KOPT-K1 (cell line): ENCODE results near the gene SLC43A3.

Source experiments
- H3K27ac ChIP-seq: fragments of 200-600 bp; sonication (generic); 2 replicates; pipeline ENCODE4 v1.5.1; 2016; ENCODE audit warnings: antibody characterized with exemption, mild to moderate bottlenecking, low read depth, low read length; ENCODE audit not compliant: poor library complexity, severe bottlenecking
- H3K36me3 ChIP-seq: fragments of 200-600 bp; sonication (generic); 2 replicates; pipeline ENCODE4 v1.5.1; 2017; ENCODE audit warnings: antibody characterized with exemption, mild to moderate bottlenecking, low read length, moderate library complexity; ENCODE audit not compliant: insufficient read depth
- H3K9me3 ChIP-seq: fragments of 200-600 bp; sonication (generic); 2 replicates; pipeline ENCODE4 v1.5.1; 2017; ENCODE audit warnings: antibody characterized with exemption, low read length, mild to moderate bottlenecking; ENCODE audit not compliant: insufficient read depth, poor library complexity, severe bottlenecking

Gene SLC43A3

GRCh38 chr11:57394203-57394965, 32.5 kb downstream of the SLC43A3 start:
- Histone ChIP-seq H3K36me3 (no peaks in the 10 kb centered on the region), H3K27ac (no peak overlapping the region), H3K9me3 (no peaks in the 10 kb centered on the region)

DNA sequence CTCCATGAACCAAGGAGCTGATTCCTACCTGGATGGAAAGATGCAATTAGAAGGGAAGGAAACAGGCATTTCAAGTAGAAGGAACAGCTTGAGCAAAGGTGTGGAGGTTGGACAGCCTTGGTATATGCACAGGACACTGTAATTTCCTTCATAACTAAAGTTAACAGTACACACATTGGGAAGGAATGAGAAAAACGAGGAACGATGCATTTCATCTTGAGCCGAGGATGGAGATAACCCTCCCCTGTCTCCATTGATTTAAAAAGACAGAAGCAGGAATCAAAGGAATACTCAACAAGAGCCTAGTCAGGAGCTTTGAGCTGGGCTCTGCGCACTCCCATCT, 34.2 kb downstream of the SLC43A3 start:
- Histone ChIP-seq H3K27ac (no peak overlapping the region), H3K9me3 (no peaks in the 10 kb centered on the region), H3K36me3 (no peaks in the 10 kb centered on the region)

- no peaks in the 10 kb centered on the region for H3K36me3 ChIP-seq
- no peaks in the 10 kb centered on the region for H3K9me3 ChIP-seq
- H3K27ac ChIP-seq = no peak overlapping the region
Observed at GRCh38 chr11:57392066-57392762, 34.7 kb downstream of the SLC43A3 start.

DNA sequence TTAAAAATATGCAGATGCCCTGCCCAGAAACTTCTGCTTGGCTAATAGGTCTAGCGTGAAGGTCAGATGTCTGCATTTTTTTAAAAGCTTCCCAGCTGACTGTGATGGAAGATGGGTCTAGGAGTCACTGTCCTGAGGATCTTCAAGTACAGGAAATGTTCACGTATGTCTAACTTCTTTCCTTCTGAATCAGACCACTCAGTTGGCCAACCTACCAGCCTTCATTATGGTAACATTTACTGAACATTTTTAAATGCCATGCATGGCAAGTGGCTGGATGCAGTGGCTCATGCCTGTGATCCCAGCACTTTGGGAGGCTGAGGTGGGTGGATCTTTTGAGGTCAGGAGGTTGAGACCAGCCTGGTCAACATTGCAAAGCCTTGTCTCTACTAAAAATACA, 35.4 kb downstream of the SLC43A3 start:
- no peak overlapping the region for H3K27ac ChIP-seq
- H3K9me3 ChIP-seq = no peaks in the 10 kb centered on the region
- no peaks in the 10 kb centered on the region for H3K36me3 ChIP-seq

DNA sequence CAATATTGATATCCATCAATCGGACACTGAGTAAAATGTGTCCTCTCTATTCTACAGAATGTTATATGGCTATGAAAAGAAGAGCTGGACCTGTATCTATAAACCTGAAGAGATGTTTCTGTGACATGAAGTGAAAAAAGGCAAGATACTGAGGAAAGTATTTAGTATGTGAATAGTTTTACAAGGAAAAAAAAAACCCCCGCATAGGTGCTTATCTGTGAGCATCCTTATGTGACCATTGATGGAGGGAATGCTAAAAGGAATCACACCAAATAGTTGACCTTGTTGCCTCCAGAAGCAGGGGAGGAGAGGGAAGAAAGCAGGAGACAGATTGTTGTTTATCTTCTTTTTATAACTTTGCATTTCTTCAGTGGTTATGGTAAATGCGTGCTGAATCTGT, 35.8 kb downstream of the SLC43A3 start:
- Histone ChIP-seq H3K9me3 (no peaks in the 10 kb centered on the region), H3K36me3 (no peaks in the 10 kb centered on the region), H3K27ac (no peak overlapping the region)

DNA sequence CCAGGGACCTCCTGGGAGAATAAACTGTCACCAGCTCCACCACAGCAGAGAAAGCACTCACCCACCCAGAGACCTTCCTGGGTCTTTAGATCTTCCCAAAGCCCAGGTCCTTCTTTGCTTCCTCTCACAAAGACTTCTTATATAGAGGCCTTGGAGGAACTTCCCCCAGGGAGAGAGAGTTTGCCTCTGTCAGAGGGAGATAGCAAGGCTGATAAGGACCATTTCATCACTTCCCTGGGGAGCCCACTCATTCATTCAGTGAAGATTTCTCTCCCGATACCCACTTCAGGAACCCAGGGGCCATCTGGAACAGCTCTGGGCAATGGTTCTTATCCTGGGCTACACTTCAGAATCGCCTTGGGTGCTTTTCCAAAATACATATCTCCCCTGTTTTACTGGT, 36.4 kb downstream of the SLC43A3 start, which contains the start of gene PRG2:
Gene PRG2, minus strand, starts transcription at position 116 of the 400 bp plus-strand sequence. CDS start 706 bp downstream, outside the sequence.
- Histone ChIP-seq H3K9me3 (no peaks in the 10 kb centered on the region), H3K27ac (no peak within 1 kb of the TSS), H3K36me3 (no peaks in the 10 kb centered on the region)

GRCh38 chr11:57387289-57388030, 39.5 kb downstream of the SLC43A3 start:
- no peak overlapping the region for H3K27ac ChIP-seq
- no peaks in the 10 kb centered on the region for H3K9me3 ChIP-seq
- no peaks in the 10 kb centered on the region for H3K36me3 ChIP-seq

DNA sequence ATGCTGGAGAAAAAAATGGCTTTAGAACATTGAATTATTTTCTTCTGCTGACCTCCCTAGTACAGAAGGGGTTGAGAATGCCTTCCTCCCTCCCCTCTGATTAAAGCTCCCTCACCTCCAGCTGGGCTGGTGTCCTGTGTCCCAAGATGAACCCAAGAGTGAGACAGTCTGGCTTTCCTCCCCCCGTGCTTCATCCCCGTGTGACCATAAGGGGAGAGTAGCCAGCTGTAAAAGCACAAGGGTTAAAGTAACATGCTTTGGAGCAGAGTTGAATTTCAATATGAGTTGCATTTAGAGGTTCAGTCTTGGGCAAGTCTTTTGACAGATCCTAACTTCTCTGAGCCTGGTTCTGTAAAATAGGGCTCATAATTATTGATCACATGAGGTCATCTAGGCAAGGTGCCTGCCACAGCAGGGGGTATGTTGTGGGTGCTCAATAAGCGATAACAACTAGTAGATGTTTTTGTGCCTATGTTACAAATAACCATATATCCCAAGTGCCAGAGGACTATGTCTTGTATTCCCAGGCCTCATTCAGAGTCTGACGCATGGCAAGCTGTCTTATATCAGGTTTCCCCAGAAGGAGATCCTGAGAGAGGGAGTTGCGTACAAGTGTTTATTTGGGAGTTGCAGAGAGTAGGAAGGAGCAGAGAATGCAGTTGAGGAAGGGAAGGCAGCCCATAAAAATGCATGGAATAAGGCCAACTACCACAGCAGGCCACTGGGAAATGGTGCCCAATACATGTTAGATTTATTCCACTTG, 40.6 kb downstream of the SLC43A3 start:
- H3K9me3 ChIP-seq = no peaks in the 10 kb centered on the region
- H3K36me3 ChIP-seq = no peaks in the 10 kb centered on the region
- H3K27ac ChIP-seq = no peak overlapping the region

DNA sequence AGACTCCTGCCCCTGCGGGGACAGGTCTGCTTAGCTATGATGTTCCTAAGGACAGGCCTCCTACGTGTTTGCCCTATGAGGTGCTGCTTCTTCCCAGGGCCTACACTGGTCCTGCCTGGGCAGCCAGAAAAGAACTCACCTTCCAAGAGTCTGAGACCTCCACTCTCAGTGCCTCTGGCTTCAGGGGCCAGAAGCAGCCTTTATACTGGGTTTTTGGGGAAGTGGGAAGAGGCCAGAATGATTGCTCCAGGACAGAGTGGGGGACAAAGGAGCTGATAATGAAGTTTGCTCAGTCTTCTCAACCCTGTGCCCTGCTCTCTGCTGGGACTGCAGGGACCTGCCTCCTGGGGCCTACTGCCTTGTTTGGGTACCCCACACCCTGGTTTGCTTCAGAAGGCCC, 45.9 kb downstream of the SLC43A3 start, which contains the start of gene PRG3:
Gene PRG3, minus strand, starts transcription at position 176 of the 400 bp plus-strand sequence. CDS start 442 bp downstream, outside the sequence.
- no peaks in the 10 kb centered on the region for H3K36me3 ChIP-seq
- no peak within 1 kb of the TSS for H3K27ac ChIP-seq
- H3K9me3 ChIP-seq = no peaks in the 10 kb centered on the region

DNA sequence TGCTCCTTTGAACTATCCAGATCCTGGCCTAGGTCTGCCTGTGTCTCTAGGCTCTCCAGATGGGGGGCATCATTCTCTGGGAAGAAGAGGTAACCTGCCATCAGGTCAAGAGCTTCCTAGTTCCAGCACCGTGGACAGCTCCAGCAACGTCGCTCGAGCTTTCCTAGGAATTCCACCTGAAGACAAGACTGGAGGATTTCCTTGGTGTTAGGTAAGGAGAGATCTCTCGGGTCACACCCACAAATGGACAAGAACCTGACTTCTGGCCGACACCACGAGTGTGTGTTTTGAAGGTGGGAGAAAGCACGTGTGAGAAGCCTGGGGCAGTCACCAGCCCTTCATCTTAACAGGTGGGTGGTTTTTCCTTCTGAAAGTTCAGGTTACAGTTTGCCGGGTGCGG, 47.2 kb downstream of the SLC43A3 start:
- no peak overlapping the region for H3K27ac ChIP-seq
- no peaks in the 10 kb centered on the region for H3K36me3 ChIP-seq
- no peaks in the 10 kb centered on the region for H3K9me3 ChIP-seq

GRCh38 chr11:57378186-57378585, 48.7 kb downstream of the SLC43A3 start:
- Histone ChIP-seq H3K9me3 (no peaks in the 10 kb centered on the region), H3K27ac (no peak overlapping the region), H3K36me3 (no peaks in the 10 kb centered on the region)

DNA sequence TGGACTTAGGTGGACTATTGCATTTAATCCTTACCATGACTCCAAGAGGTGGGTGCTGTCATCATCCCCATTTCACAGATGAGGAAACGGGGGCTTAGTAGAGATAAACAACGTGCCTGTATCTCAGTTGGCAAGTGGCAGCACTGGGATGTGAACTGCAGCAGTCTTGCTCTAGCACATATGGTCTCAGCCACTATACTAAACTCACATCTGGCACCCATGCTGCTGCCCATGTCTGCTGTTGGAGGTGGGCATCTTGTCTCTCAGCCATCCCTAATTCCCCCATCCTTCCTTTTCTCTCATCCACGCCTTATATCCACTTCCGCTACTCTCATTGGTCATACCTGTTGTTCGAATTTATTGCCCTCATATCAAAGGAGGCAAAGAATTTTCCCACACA, 49.8 kb downstream of the SLC43A3 start:
- H3K9me3 ChIP-seq = no peaks in the 10 kb centered on the region

GRCh38 chr11:57376095-57377090, 50.5 kb downstream of the SLC43A3 start:
- no peaks in the 10 kb centered on the region for H3K36me3 ChIP-seq

More for the DNA sequence above, 49.8 kb downstream of the SLC43A3 start:
- Histone ChIP-seq H3K27ac (no peak overlapping the region), H3K36me3 (no peaks in the 10 kb centered on the region)

GRCh38 chr11:57375490-57375889, 51.4 kb downstream of the SLC43A3 start:
- Histone ChIP-seq H3K36me3 (no peaks in the 10 kb centered on the region), H3K27ac (no peak overlapping the region)

More at GRCh38 chr11:57376095-57377090, 50.5 kb downstream of the SLC43A3 start:
- Histone ChIP-seq H3K27ac (no peak overlapping the region), H3K9me3 (no peaks in the 10 kb centered on the region)

More at GRCh38 chr11:57375490-57375889, 51.4 kb downstream of the SLC43A3 start:
- H3K9me3 ChIP-seq = no peaks in the 10 kb centered on the region
